Kidney (tissue), 14 donors: ENCODE measurements around the gene SLC22A23. TPM values are rescaled to one million over a fixed set of nuclear protein-coding genes. Genes with fewer than 3 reads are reported as not detected.
"Not testable (repeated sequence)": the region's sequence is repeated elsewhere in the genome, so short reads cannot be mapped to it uniquely, and the experiment has no call there.

ENCODE experiments used
- DNase-seq, 5 donors: peaks; one replicate each; pipeline ENCODE4 v3.0.0-alpha.2; 2013 to 2020
- FAIRE-seq: peaks from 2 replicates; lab custom pipeline; 2012; peaks lifted over from hg19 to GRCh38; lab: Jason Lieb, UNC
- H3K27ac ChIP-seq, 2 donors: one replicate each; pipeline ENCODE4 v1.7.0; 2013; ENCODE audit warnings: low read depth in 2 of 2, low read length in 2 of 2, inconsistent platforms in 1 of 2
- H3K27me3 ChIP-seq: one replicate; pipeline ENCODE4 v1.7.1; 2013; ENCODE audit warnings: low read length, inconsistent platforms; ENCODE audit not compliant: control insufficient read depth, insufficient read depth
- H3K36me3 ChIP-seq, 3 donors: one replicate each; pipeline versions ENCODE4 v1.7.0 to v1.7.1; 2013; ENCODE audit warnings: low read length in 3 of 3, control low read depth in 1 of 3, inconsistent platforms in 1 of 3; ENCODE audit not compliant: insufficient read depth in 3 of 3, control insufficient read depth in 2 of 3
- H3K4me1 ChIP-seq, 3 donors: one replicate each; pipeline versions ENCODE4 v1.7.0 to v1.7.1; 2013; ENCODE audit warnings: low read length in 3 of 3, inconsistent platforms in 1 of 3, low read depth in 1 of 3; ENCODE audit not compliant: control insufficient read depth in 2 of 3, insufficient read depth in 2 of 3
- H3K4me3 ChIP-seq, 3 donors: one replicate each; pipeline versions ENCODE4 v1.7.0 to v1.8.1; 2013; ENCODE audit warnings: low read length in 3 of 3, control low read depth in 1 of 3, inconsistent platforms in 1 of 3
- H3K9ac ChIP-seq, 3 donors: one replicate each; pipeline versions ENCODE4 v1.7.0 to v1.7.1; 2013; ENCODE audit warnings: low read length in 3 of 3, control low read depth in 1 of 3, inconsistent platforms in 1 of 3
- H3K9me3 ChIP-seq, 3 donors: one replicate each; pipeline versions ENCODE4 v1.7.0 to v1.7.1; 2013; ENCODE audit warnings: low read length in 3 of 3, control low read depth in 1 of 3, inconsistent platforms in 1 of 3; ENCODE audit not compliant: control insufficient read depth in 2 of 3, insufficient read depth in 1 of 3
- CTCF ChIP-seq: IDR thresholded peaks from 3 replicates; pipeline ENCODE4 v1.5.1; 2012; ENCODE audit warnings: mild to moderate bottlenecking, moderate library complexity, borderline replicate concordance; ENCODE audit not compliant: insufficient read depth; ENCODE audit errors: extremely low read depth
- intact Hi-C: fragments of 100-400 bp; cut with DNase I; formaldehyde crosslinking; loops from one replicate; pipeline ENCODE4 v1.11.1; 2022
- polyA plus RNA-seq: library from polyadenylated mRNA; stranded (reverse); fragments of 350-450 nt; fragmentation: Illumina TruSeq; extraction: RNeasy Lipid Tissue Mini Kit (QIAGEN cat#74804); gene quantifications from one replicate; pipeline ENCODE4 v1.2.3, GENCODE V29; 2014; ENCODE audit warnings: low read depth, low replicate concordance; ENCODE audit not compliant: insufficient read depth
- total RNA-seq: library from RNA; stranded (reverse); fragmentation: NEBNext Ultra II Directional; extraction: Animal tissue kit (Norgen Biotek cat#: 25700); gene quantifications from one replicate; pipeline ENCODE4 v1.2.1, GENCODE V29; 2021
- donor health status: control.
- donor health status: control.
- donor health status: control.
- donor health status: control.
- donor health status: control.
- donor health status: DM: yes; HTN: yes; CAD: no.
- donor health status: Normal renal cell carcinoma (clear cell type).

Gene SLC22A23
- total and polyA plus RNA-seq, 2 donors from 2014 or later, result 5.3 to 5.7 TPM

GRCh38 chr6:3245216-3245615 lies 211.6 kb downstream of the SLC22A23 start:
- no peak for TF ChIP-seq CTCF
- Histone ChIP-seq H3K27me3 (no peaks in the 10 kb centered on the region), H3K4me1 (no peaks in the 10 kb centered on the region), H3K27ac (no peak overlapping the region), H3K9me3 (no peaks in the 10 kb centered on the region), H3K36me3 (no peaks in the 10 kb centered on the region), H3K9ac (no peak overlapping the region), H3K4me3 (no peak overlapping the region)
- intact Hi-C loops, result loop anchor here (10.0 kb wide), 2 partner anchors 80 to 120 kb away; no protein-coding TSS in a partner anchor
- FAIRE-seq (no peak), DNase-seq (no peak)

- H3K4me3 ChIP-seq, DNase-seq, H3K9me3 ChIP-seq, H3K27ac ChIP-seq, H3K36me3 ChIP-seq, H3K4me1 ChIP-seq, H3K9ac ChIP-seq, H3K27me3 ChIP-seq, FAIRE-seq: not testable (repeated sequence)
- intact Hi-C loops, result loop anchor here (10.0 kb wide), 2 partner anchors 80 to 120 kb away; no protein-coding TSS in a partner anchor
These were observed 212.1 kb downstream of the SLC22A23 start for GRCh38 chr6:3244832-3245161.

GRCh38 chr6:3244003-3244831 lies 212.6 kb downstream of the SLC22A23 start:
- Histone ChIP-seq H3K9me3 (no peaks in the 10 kb centered on the region), H3K4me1 (no peaks in the 10 kb centered on the region), H3K4me3 (no peak overlapping the region), H3K9ac (no peak overlapping the region), H3K27me3 (no peaks in the 10 kb centered on the region), H3K27ac (no peak overlapping the region), H3K36me3 (no peaks in the 10 kb centered on the region)
- FAIRE-seq (no peak), DNase-seq (no peak)
- no peak for TF ChIP-seq CTCF
- intact Hi-C loops, result loop anchor here (10.0 kb wide), 2 partner anchors 79 to 119 kb away; no protein-coding TSS in a partner anchor

GRCh38 chr6:3242768-3243167 lies 214.1 kb downstream of the SLC22A23 start:
- Histone ChIP-seq H3K4me3 (no peak overlapping the region), H3K9me3 (no peaks in the 10 kb centered on the region), H3K36me3 (no peaks in the 10 kb centered on the region), H3K27me3 (no peaks in the 10 kb centered on the region), H3K4me1 (no peaks in the 10 kb centered on the region), H3K9ac (no peak overlapping the region), H3K27ac (no peak overlapping the region)
- DNase-seq, result peak in 1 of 5 donors; percentile 8
- TF ChIP-seq CTCF, result no peak
- no peak for FAIRE-seq
- intact Hi-C loops, result loop anchor here (10.0 kb wide), 2 partner anchors 78 to 118 kb away; no protein-coding TSS in a partner anchor

- H3K9ac ChIP-seq, H3K27ac ChIP-seq, H3K4me3 ChIP-seq, H3K36me3 ChIP-seq, FAIRE-seq, H3K27me3 ChIP-seq, H3K9me3 ChIP-seq, H3K4me1 ChIP-seq: not testable (repeated sequence)
- peak in 1 of 5 donors; percentile 5 for DNase-seq
- intact Hi-C loops, result loop anchor here (10.0 kb wide), 2 partner anchors 77 to 117 kb away; no protein-coding TSS in a partner anchor
These were observed 215.1 kb downstream of the SLC22A23 start for GRCh38 chr6:3241745-3242144.
